Skeletal muscle cell (primary cell): Measurements from ENCODE around the gene GALNT11.
A peak's percentile ranks its signal among the peaks of the same experiment; 100 is the strongest.
"Not testable (repeated sequence)": the region's sequence is repeated elsewhere in the genome, so short reads cannot be mapped to it uniquely, and the experiment has no call there.

Source experiments
- DNase-seq: peaks from one replicate; pipeline ENCODE4 v3.0.0-alpha.2; 2010; ENCODE audit warnings: low read depth
- H3K4me3 ChIP-seq: 2 replicates; pipeline ENCODE4 v1.5.1; 2011; ENCODE audit warnings: low read depth, mild to moderate bottlenecking, control low read depth, low read length, moderate library complexity

Gene GALNT11

GRCh38 chr7:152025937-152026890 is 740 bp downstream of the GALNT11 start:
- peak overlapping the region; percentile 80 for H3K4me3 ChIP-seq
- no peak for DNase-seq

- not testable (repeated sequence) for H3K4me3 ChIP-seq, DNase-seq
Measured at GRCh38 chr7:152027491-152028365, 2.3 kb downstream of the GALNT11 start.

- not testable (repeated sequence) for DNase-seq, H3K4me3 ChIP-seq
Measured at GRCh38 chr7:152030059-152030458, 4.6 kb downstream of the GALNT11 start.

GRCh38 chr7:152030639-152031038 is 5.2 kb downstream of the GALNT11 start:
- H3K4me3 ChIP-seq, DNase-seq: not testable (repeated sequence)

- H3K4me3 ChIP-seq, result no peak overlapping the region
- DNase-seq, result no peak
Measured at GRCh38 chr7:152035817-152036216, 10.3 kb downstream of the GALNT11 start.

GRCh38 chr7:152038410-152038809 is 12.9 kb downstream of the GALNT11 start:
- not testable (repeated sequence) for DNase-seq, H3K4me3 ChIP-seq

GRCh38 chr7:152043086-152043485 is 17.6 kb downstream of the GALNT11 start:
- H3K4me3 ChIP-seq, DNase-seq: not testable (repeated sequence)

- not testable (repeated sequence) for H3K4me3 ChIP-seq, DNase-seq
Measured at GRCh38 chr7:152044909-152045308, 19.4 kb downstream of the GALNT11 start.

GRCh38 chr7:152046531-152046930 is 21.1 kb downstream of the GALNT11 start:
- no peak overlapping the region for H3K4me3 ChIP-seq
- DNase-seq, result no peak

- no peak for DNase-seq
- H3K4me3 ChIP-seq, result no peak overlapping the region
Measured at GRCh38 chr7:152048051-152048450, 22.6 kb downstream of the GALNT11 start.

- no peak overlapping the region for H3K4me3 ChIP-seq
Measured at GRCh38 chr7:152050547-152050971, 25.1 kb downstream of the GALNT11 start.

GRCh38 chr7:152051968-152052367 is 26.5 kb downstream of the GALNT11 start:
- H3K4me3 ChIP-seq, result no peak overlapping the region
- DNase-seq, result no peak

More at GRCh38 chr7:152050547-152050971, 25.1 kb downstream of the GALNT11 start:
- DNase-seq, result peak; percentile 29

GRCh38 chr7:152052771-152053170 is 27.3 kb downstream of the GALNT11 start:
- no peak overlapping the region for H3K4me3 ChIP-seq
- no peak for DNase-seq

- DNase-seq, result peak; percentile 73
- no peak overlapping the region for H3K4me3 ChIP-seq
Measured at GRCh38 chr7:152054367-152055230, 29.1 kb downstream of the GALNT11 start.

GRCh38 chr7:152056621-152057274 is 31.3 kb downstream of the GALNT11 start:
- DNase-seq, result no peak
- no peak overlapping the region for H3K4me3 ChIP-seq

GRCh38 chr7:152059311-152059710 is 33.8 kb downstream of the GALNT11 start:
- H3K4me3 ChIP-seq, result no peak overlapping the region
- no peak for DNase-seq

GRCh38 chr7:152061086-152061485 is 35.6 kb downstream of the GALNT11 start:
- DNase-seq, result not testable (repeated sequence)

GRCh38 chr7:152063192-152063591 is 37.7 kb downstream of the GALNT11 start:
- H3K4me3 ChIP-seq, DNase-seq: not testable (repeated sequence)

More at GRCh38 chr7:152061086-152061485, 35.6 kb downstream of the GALNT11 start:
- not testable (repeated sequence) for H3K4me3 ChIP-seq
